ENCODE measurements around the gene PRICKLE2.

Gene PRICKLE2

GRCh38 chr3:64067506-64068346 lies 157.5 kb downstream of the PRICKLE2 start:
- no peak for DNase-seq

GRCh38 chr3:64064804-64065203 lies 160.5 kb downstream of the PRICKLE2 start:
- DNase-seq: no peak

- no peak for DNase-seq
Observed at GRCh38 chr3:64063983-64064438, 161.3 kb downstream of the PRICKLE2 start.

GRCh38 chr3:64063207-64063982 lies 161.9 kb downstream of the PRICKLE2 start:
- no peak for DNase-seq

GRCh38 chr3:64061628-64062027 lies 163.6 kb downstream of the PRICKLE2 start:
- DNase-seq: no peak

GRCh38 chr3:64059484-64060175 lies 165.6 kb downstream of the PRICKLE2 start:
- no peak for DNase-seq

GRCh38 chr3:64058566-64058965 lies 166.7 kb downstream of the PRICKLE2 start:
- no peak for DNase-seq

GRCh38 chr3:64057231-64057630 lies 168.0 kb downstream of the PRICKLE2 start:
- no peak for DNase-seq

GRCh38 chr3:64056606-64057180 lies 168.6 kb downstream of the PRICKLE2 start:
- peak in 1 of 3 donors; percentile 21 for DNase-seq

GRCh38 chr3:64055076-64055475 lies 170.2 kb downstream of the PRICKLE2 start:
- no peak for DNase-seq

- no peak for DNase-seq
Observed at GRCh38 chr3:64054488-64054887, 170.8 kb downstream of the PRICKLE2 start.

GRCh38 chr3:64053581-64053980 lies 171.7 kb downstream of the PRICKLE2 start:
- no peak for DNase-seq

GRCh38 chr3:64053117-64053516 lies 172.1 kb downstream of the PRICKLE2 start:
- no peak for DNase-seq

GRCh38 chr3:64049832-64050231 lies 175.4 kb downstream of the PRICKLE2 start:
- no peak for DNase-seq

- DNase-seq: peak; percentile 2 to 42 (median 41)
Observed at GRCh38 chr3:64049136-64049535, 176.1 kb downstream of the PRICKLE2 start.

- DNase-seq: peak in 2 of 3 donors; percentile 23 to 41
Observed at GRCh38 chr3:64048631-64049061, 176.6 kb downstream of the PRICKLE2 start.

- no peak for DNase-seq
Observed at GRCh38 chr3:64047787-64048186, 177.5 kb downstream of the PRICKLE2 start.

GRCh38 chr3:64046996-64047594 lies 178.2 kb downstream of the PRICKLE2 start:
- no peak for DNase-seq

GRCh38 chr3:64046592-64046991 lies 178.7 kb downstream of the PRICKLE2 start:
- DNase-seq: no peak

GRCh38 chr3:64042952-64043351 lies 182.3 kb downstream of the PRICKLE2 start:
- no peak for DNase-seq
